Measurements from ENCODE around the gene NPAS2.

NPAS2 gene

GRCh38 chr2:100976645-100977391, 156.9 kb downstream of the NPAS2 start:
- DNase-seq, result peak in 1 of 2 experiments; percentile 5

- no peak for DNase-seq
These were observed 157.6 kb downstream of the NPAS2 start for GRCh38 chr2:100977511-100977910.

GRCh38 chr2:100978582-100979191, 158.7 kb downstream of the NPAS2 start:
- DNase-seq, result no peak

GRCh38 chr2:100980046-100980445, 160.1 kb downstream of the NPAS2 start:
- DNase-seq, result no peak

GRCh38 chr2:100981011-100981410, 161.1 kb downstream of the NPAS2 start:
- DNase-seq, result no peak

GRCh38 chr2:100982431-100982861, 162.5 kb downstream of the NPAS2 start:
- no peak for DNase-seq

GRCh38 chr2:100983201-100983600, 163.3 kb downstream of the NPAS2 start:
- no peak for DNase-seq

GRCh38 chr2:100983684-100984310, 163.9 kb downstream of the NPAS2 start:
- DNase-seq, result no peak

GRCh38 chr2:100984892-100985307, 165.0 kb downstream of the NPAS2 start:
- DNase-seq, result peak; percentile 67

- DNase-seq, result no peak
These were observed 166.2 kb downstream of the NPAS2 start for GRCh38 chr2:100986157-100986556.

- no peak for DNase-seq
These were observed 167.6 kb downstream of the NPAS2 start for GRCh38 chr2:100987536-100987935.

GRCh38 chr2:100987974-100988373, 168.0 kb downstream of the NPAS2 start:
- DNase-seq, result no peak

GRCh38 chr2:100988630-100989417, 168.9 kb downstream of the NPAS2 start:
- DNase-seq, result no peak

- DNase-seq, result no peak
These were observed 169.7 kb downstream of the NPAS2 start for GRCh38 chr2:100989666-100990065.

GRCh38 chr2:100990166-100990565, 170.2 kb downstream of the NPAS2 start:
- DNase-seq, result no peak

GRCh38 chr2:100990650-100991403, 170.9 kb downstream of the NPAS2 start:
- DNase-seq, result no peak

GRCh38 chr2:100991404-100991773, 171.4 kb downstream of the NPAS2 start:
- no peak for DNase-seq

- DNase-seq, result no peak
These were observed 172.3 kb downstream of the NPAS2 start for GRCh38 chr2:100992262-100992661.

- DNase-seq, result no peak
These were observed 173.4 kb downstream of the NPAS2 start for GRCh38 chr2:100993294-100993693.

- DNase-seq, result no peak
These were observed 175.6 kb downstream of the NPAS2 start for GRCh38 chr2:100995309-100996075.

- DNase-seq, result no peak
These were observed 177.7 kb downstream of the NPAS2 start for GRCh38 chr2:100997509-100998234.
